ENCODE data around the gene RAET1G.
A peak's percentile ranks its signal among the peaks of the same experiment; 100 is the strongest.
"Not testable (repeated sequence)": the region's sequence is repeated elsewhere in the genome, so short reads cannot be mapped to it uniquely, and the experiment has no call there.

The RAET1G gene

GRCh38 chr6:149948011-149948410 lies 25.1 kb upstream of the RAET1G start:
- no peak overlapping the region for H3K4me3 ChIP-seq (ENCODE audit: control insufficient read depth, low read depth, low read length)
- no peak for DNase-seq (ENCODE audit: low read depth)
- no peak for TF ChIP-seq CTCF (IDR thresholded peaks at IDR 0.05; ENCODE audit: control insufficient read depth, insufficient read depth, low read depth, low read length, missing control alignments)

GRCh38 chr6:149947533-149947932 lies 24.6 kb upstream of the RAET1G start:
- not testable (repeated sequence) for H3K4me3 ChIP-seq (ENCODE audit: control insufficient read depth, low read depth, low read length); DNase-seq (ENCODE audit: low read depth)

DNA sequence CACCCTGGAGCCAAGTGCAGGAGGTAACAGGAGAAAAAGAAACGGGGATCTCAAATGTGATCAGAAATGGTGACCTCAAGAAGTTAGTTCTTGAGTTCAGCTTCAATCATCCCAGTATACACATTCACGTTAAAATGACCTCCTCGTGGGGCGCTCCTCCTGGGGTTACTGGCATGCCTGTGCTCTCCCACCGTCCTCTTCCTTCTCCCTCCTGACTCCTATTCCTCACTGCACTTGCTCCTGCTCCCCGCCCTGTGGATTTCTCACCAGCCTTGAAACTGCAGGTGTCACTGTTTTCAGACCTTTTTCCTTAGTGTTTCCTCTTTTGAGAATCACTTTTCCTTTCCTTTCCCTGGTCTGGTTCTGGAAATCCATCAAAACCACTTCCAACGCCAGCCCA lies 23.7 kb upstream of the RAET1G start:
- not testable (repeated sequence) for DNase-seq (ENCODE audit: low read depth); H3K4me3 ChIP-seq (ENCODE audit: control insufficient read depth, low read depth, low read length)

DNA sequence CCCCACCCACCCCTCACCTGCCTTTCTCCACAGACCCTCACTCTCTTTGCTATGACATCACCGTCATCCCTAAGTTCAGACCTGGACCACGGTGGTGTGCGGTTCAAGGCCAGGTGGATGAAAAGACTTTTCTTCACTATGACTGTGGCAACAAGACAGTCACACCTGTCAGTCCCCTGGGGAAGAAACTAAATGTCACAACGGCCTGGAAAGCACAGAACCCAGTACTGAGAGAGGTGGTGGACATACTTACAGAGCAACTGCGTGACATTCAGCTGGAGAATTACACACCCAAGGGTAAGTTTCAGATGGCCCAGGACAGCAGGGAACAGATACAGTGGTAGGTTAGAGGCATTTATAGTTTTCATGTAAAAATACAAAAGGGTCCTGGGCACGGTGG lies 22.4 kb upstream of the RAET1G start:
- not testable (repeated sequence) for H3K4me3 ChIP-seq (ENCODE audit: control insufficient read depth, low read depth, low read length); DNase-seq (ENCODE audit: low read depth)

DNA sequence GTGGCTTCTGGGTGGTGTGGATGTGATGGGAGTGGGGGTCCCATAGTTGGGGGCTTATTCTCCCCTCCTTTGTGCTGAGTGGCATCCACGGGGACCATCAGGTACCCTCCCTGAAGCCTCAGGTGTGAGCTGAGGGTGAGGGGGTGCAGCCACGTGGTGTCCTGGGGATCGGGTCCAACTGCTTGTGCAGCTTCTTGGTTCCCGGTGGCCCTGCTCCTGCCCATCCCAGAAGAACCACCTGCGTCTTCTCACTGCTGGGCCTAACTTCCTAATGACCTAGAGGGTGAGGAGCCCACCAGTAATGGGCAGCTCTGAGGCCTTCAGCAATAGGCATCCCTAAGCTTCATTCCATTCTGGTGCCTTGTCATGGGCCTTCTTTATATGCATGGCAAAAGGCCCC lies 20.4 kb upstream of the RAET1G start:
- not testable (repeated sequence) for H3K4me3 ChIP-seq (ENCODE audit: control insufficient read depth, low read depth, low read length); DNase-seq (ENCODE audit: low read depth)

DNA sequence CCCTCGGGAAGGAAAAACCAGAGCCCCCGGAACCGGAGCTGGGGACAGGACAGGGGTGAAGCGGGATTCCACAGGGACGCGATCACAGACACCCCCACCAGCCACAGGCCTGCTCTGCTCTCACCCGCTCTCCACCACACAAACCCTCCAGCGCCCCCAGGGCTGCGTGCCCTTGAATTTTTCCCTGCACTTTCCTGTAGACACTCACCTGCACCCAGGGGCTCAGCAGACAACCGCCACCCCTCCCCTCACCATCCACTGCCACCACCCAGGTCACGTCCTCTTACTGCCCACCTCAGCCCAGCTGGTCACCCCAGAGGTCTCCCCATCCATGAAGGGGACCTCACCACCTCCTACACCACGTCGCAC lies 19.5 kb upstream of the RAET1G start:
- no peak for DNase-seq (ENCODE audit: low read depth)
- TF ChIP-seq CTCF (IDR thresholded peaks at IDR 0.05; ENCODE audit: control insufficient read depth, insufficient read depth, low read depth, low read length, missing control alignments): no peak
- H3K4me3 ChIP-seq (ENCODE audit: control insufficient read depth, low read depth, low read length): peak overlapping the region; percentile 98

GRCh38 chr6:149941583-149942460 lies 18.9 kb upstream of the RAET1G start, which contains the start of gene ULBP2:
TSS of gene ULBP2 (plus strand) at chr6:149942014. CDS start at chr6:149942073, 59 bp downstream.
- no peak for TF ChIP-seq CTCF (IDR thresholded peaks at IDR 0.05; ENCODE audit: control insufficient read depth, insufficient read depth, low read depth, low read length, missing control alignments)
- peak; percentile 81 for DNase-seq (ENCODE audit: low read depth)
- H3K4me3 ChIP-seq (ENCODE audit: control insufficient read depth, low read depth, low read length): peak within 1 kb of the TSS; percentile 98

GRCh38 chr6:149940672-149940982 lies 17.7 kb upstream of the RAET1G start:
- DNase-seq (ENCODE audit: low read depth): no peak
- no peak for TF ChIP-seq CTCF (IDR thresholded peaks at IDR 0.05; ENCODE audit: control insufficient read depth, insufficient read depth, low read depth, low read length, missing control alignments)
- no peak overlapping the region for H3K4me3 ChIP-seq (ENCODE audit: control insufficient read depth, low read depth, low read length)

Measured in AG09309 (cell line).